ENCODE results near the gene PRKACA.

DNA sequence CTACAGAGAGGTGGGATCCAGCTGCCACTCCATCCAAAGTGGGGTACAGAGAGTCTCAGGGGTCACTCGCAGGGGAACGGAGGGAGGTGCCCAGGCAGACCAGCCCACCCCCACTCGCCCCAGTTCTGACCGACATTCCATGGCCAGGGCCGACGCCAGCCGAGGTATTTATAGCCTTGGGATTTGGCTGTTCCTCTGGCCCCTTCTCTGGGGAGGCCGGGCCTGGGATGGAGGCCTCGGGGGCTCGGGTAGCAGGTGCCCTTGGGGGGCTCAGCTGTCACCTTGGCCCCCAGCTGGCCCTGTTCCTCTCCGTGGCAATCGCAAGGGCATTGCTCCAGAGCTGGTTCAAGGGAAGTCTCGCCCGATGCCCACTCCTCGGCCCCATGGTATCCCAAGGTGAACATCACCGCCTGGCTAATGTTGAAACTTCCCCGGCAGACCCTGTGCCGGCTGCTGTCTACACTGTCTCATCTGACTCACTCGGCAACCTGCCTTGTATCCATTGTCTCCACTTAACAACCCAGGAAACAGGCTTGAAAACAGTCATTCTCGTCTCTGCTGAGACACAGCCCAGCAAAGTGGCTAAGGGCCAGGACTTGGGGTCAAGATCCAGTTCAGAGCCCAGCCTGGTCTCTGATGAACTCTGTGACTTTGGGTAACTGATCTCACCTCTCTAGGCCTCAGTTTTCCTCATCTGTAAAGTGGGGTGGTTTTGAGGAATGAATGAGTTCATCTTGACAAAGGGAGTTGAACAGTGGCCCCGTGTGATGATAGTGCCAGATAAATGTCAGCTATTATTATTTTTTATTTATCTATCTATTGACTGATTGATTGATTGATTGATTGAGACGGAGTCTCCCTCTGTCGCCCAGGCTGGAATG, 9.7 kb downstream of the PRKACA start:
- no peak for TF ChIP-seq CTCF (conservative IDR thresholded peaks at IDR 0.05; ENCODE audit: low read depth, low read length)
- TF ChIP-seq EZH2 (IDR thresholded peaks at IDR 0.05; ENCODE audit: borderline replicate concordance, low read depth, low read length, poor library complexity, severe bottlenecking) = no peak

Measured in A673 (cell line).